ENCODE data around the gene DCLRE1B. TPM values are rescaled to one million over a fixed set of nuclear protein-coding genes. Genes with fewer than 3 reads are reported as not detected.

The DCLRE1B gene
- total RNA-seq, 2 donors from 2014 or later = 4.2 to 10.1 TPM

- Histone ChIP-seq H3K4me3 (no peak overlapping the region), H3K4me1 (replicated peaks) (no peaks in the 10 kb centered on the region), H3K27me3 (replicated peaks; ENCODE audit: insufficient read depth) (no peaks in the 10 kb centered on the region), H3K27ac (no peak overlapping the region), H3K36me3 (no peaks in the 10 kb centered on the region), H3K9me3 (no peaks in the 10 kb centered on the region)
- TF ChIP-seq POLR2A (IDR thresholded peaks at IDR 0.05) (no peak), POLR2AphosphoS5 (IDR thresholded peaks at IDR 0.05) (no peak), CTCF (IDR thresholded peaks at IDR 0.05) (no peak)
- 86% methylated on average over 17 of the region's 17 CpGs for WGBS
- intact Hi-C loops (cut with DNase I) = no loop called here
- no peak for DNase-seq (ENCODE audit: low spot score)
Measured at GRCh38 chr1:113886417-113887401, 18.4 kb upstream of the DCLRE1B start.

- WGBS = 50% methylated on average over 6 of the region's 6 CpGs
- no peaks in the 10 kb centered on the region for H3K27me3 ChIP-seq (replicated peaks; ENCODE audit: insufficient read depth)
- TF ChIP-seq POLR2AphosphoS5 (IDR thresholded peaks at IDR 0.05) = no peak
- TF ChIP-seq POLR2A (IDR thresholded peaks at IDR 0.05) = no peak
- TF ChIP-seq CTCF (IDR thresholded peaks at IDR 0.05) = no peak
- no peak within 1 kb of the TSS for H3K4me3 ChIP-seq
- H3K36me3 ChIP-seq = no peaks in the 10 kb centered on the region
- DNase-seq (ENCODE audit: low spot score) = no peak
- no peaks in the 10 kb centered on the region for H3K9me3 ChIP-seq
- H3K4me1 ChIP-seq (replicated peaks) = no peaks in the 10 kb centered on the region
- intact Hi-C loops (cut with DNase I) = no loop called here
- no peak within 1 kb of the TSS for H3K27ac ChIP-seq
Measured at GRCh38 chr1:113887402-113888175, 17.5 kb upstream of the DCLRE1B start, which contains the start of gene BCL2L15. Gene BCL2L15 (minus strand): TSS chr1:113887581. CDS start chr1:113887375, 206 bp downstream.

- intact Hi-C loops (cut with DNase I) = no loop called here
- Histone ChIP-seq H3K27ac (no peak overlapping the region), H3K4me1 (replicated peaks) (no peaks in the 10 kb centered on the region), H3K9me3 (no peaks in the 10 kb centered on the region), H3K36me3 (no peaks in the 10 kb centered on the region), H3K27me3 (replicated peaks; ENCODE audit: insufficient read depth) (no peaks in the 10 kb centered on the region), H3K4me3 (no peak overlapping the region)
- TF ChIP-seq POLR2AphosphoS5 (IDR thresholded peaks at IDR 0.05) (no peak), POLR2A (IDR thresholded peaks at IDR 0.05) (no peak), CTCF (IDR thresholded peaks at IDR 0.05) (no peak)
- WGBS = 49% methylated on average over 2 of the region's 2 CpGs
- DNase-seq (ENCODE audit: low spot score) = no peak
Measured at GRCh38 chr1:113890816-113891215, 14.3 kb upstream of the DCLRE1B start.

GRCh38 chr1:113891631-113892220 lies 13.4 kb upstream of the DCLRE1B start:
- Histone ChIP-seq H3K27me3 (replicated peaks; ENCODE audit: insufficient read depth) (no peaks in the 10 kb centered on the region), H3K9me3 (no peaks in the 10 kb centered on the region), H3K4me1 (replicated peaks) (no peaks in the 10 kb centered on the region), H3K36me3 (no peaks in the 10 kb centered on the region), H3K4me3 (no peak overlapping the region), H3K27ac (no peak overlapping the region)
- no peak for TF ChIP-seq CTCF (IDR thresholded peaks at IDR 0.05)
- TF ChIP-seq POLR2AphosphoS5 (IDR thresholded peaks at IDR 0.05) = no peak
- TF ChIP-seq POLR2A (IDR thresholded peaks at IDR 0.05) = no peak
- intact Hi-C loops (cut with DNase I) = no loop called here
- 97% methylated on average over 11 of the region's 11 CpGs for WGBS
- no peak for DNase-seq (ENCODE audit: low spot score)
